Left cardiac atrium (tissue), 4 donors: ENCODE measurements around the gene GORASP1. TPM values are rescaled to one million over a fixed set of nuclear protein-coding genes. Genes with fewer than 3 reads are reported as not detected.

Experiments
- ATAC-seq, 2 donors: fragments of 200-7000 bp; cut with Tn5 transposase; one replicate each; pipeline ENCODE4 v1.9.1; 2020; ENCODE audit warnings: mild to moderate bottlenecking in 2 of 2, moderate library complexity in 2 of 2
- DNase-seq: peaks from one replicate; pipeline ENCODE4 v3.0.0-alpha.2; 2020
- intact Hi-C, 2 donors: fragments of 100-400 bp; cut with DNase I; formaldehyde crosslinking; loops; one replicate each; pipeline versions ENCODE4 v1.14.1 to v1.15.1; 2022 to 2023
- microRNA-seq, 2 donors: library from miRNA; unstranded; fragments of <30 nt; microRNA quantifications; one replicate each; pipeline ENCODE4 v1.2.0, GENCODE V29; 2020
- total RNA-seq, 2 donors: library from RNA; stranded (reverse); fragmentation: NEBNext Ultra II Directional; extraction: Animal tissue kit (Norgen Biotek cat#: 25700); gene quantifications; one replicate each; pipeline ENCODE4 v1.2.1, GENCODE V29; 2021
- donor health status: DM: no; HTN: yes; CAD: no.
- donor health status: DM: no; HTN: yes; CAD: no; lungs with severe emphysema.
- donor health status: DM: yes; HTN: yes; CAD: no.
- donor health status: Dilated cardiomyopathy.

Gene GORASP1
- total RNA-seq, 2 donors from 2014 or later, result 39.0 to 49.1 TPM

GRCh38 chr3:39050029-39050428 lies 57.4 kb downstream of the GORASP1 start:
- intact Hi-C loops, result no loop called here
- ATAC-seq (no peak), DNase-seq (no peak)

Small RNA genes lying within 50 kb of the gene (microRNA-seq; reads per million reads assigned to microRNA genes)
- gene MIR6822, result 0 to 0.20 reads per million in 2 donors

Other genes starting within 250 kb of the GORASP1 start
- gene SCN11A, start 55.7 kb downstream of the GORASP1 start, total RNA-seq, result not detected
- 10 to 100 TPM; 21.4 to 26.7 TPM for gene WDR48, start 55.6 kb downstream of the GORASP1 start, total RNA-seq
- 1 to 10 TPM; 1.8 to 2.5 TPM for gene TTC21A, start 53 bp upstream of the GORASP1 start, total RNA-seq
- gene CSRNP1, start 46.0 kb upstream of the GORASP1 start, total RNA-seq, result 10 to 100 TPM; 20.5 to 41.6 TPM
- gene XIRP1, start 85.0 kb upstream of the GORASP1 start, total RNA-seq, result 100 to 1,000 TPM; 160 to 242 TPM
- gene CX3CR1, start 172.4 kb upstream of the GORASP1 start, total RNA-seq, result 1 to 10 TPM in 1 of 2 donors, under 1 TPM in 1; 0.60 to 1.4 TPM
- not detected for gene CCR8, start 222.1 kb upstream of the GORASP1 start, total RNA-seq